Liver (tissue), 9 donors: Measurements from ENCODE around the gene PSMG2. TPM values are rescaled to one million over a fixed set of nuclear protein-coding genes. Genes with fewer than 3 reads are reported as not detected.

Experiments
- DNase-seq: peaks from one replicate; pipeline ENCODE4 v3.0.0-alpha.2; 2017; ENCODE audit warnings: low spot score
- H3K27ac ChIP-seq, 2 donors: one replicate each; pipeline ENCODE4 v1.7.0; 2013; ENCODE audit warnings: inconsistent platforms in 2 of 2, low read length in 2 of 2, control low read depth in 1 of 2, low read depth in 1 of 2, mild to moderate bottlenecking in 1 of 2
- H3K27me3 ChIP-seq, 4 donors: one replicate each; pipeline versions ENCODE4 v1.6.1 to v1.7.0; 2013; ENCODE audit warnings: low read length in 3 of 4, inconsistent platforms in 1 of 4, mild to moderate bottlenecking in 1 of 4, moderate library complexity in 1 of 4; ENCODE audit not compliant: control insufficient read depth in 4 of 4, insufficient read depth in 4 of 4
- H3K36me3 ChIP-seq, 4 donors: one replicate each; pipeline versions ENCODE4 v1.6.1 to v1.7.0; 2013; ENCODE audit warnings: low read length in 3 of 4, mild to moderate bottlenecking in 3 of 4, low read depth in 1 of 4, moderate library complexity in 1 of 4; ENCODE audit not compliant: control insufficient read depth in 4 of 4, insufficient read depth in 3 of 4
- H3K4me1 ChIP-seq, 4 donors: one replicate each; pipeline versions ENCODE4 v1.6.1 to v1.7.0; 2013; ENCODE audit warnings: low read length in 3 of 4, mild to moderate bottlenecking in 3 of 4, moderate library complexity in 1 of 4; ENCODE audit not compliant: control insufficient read depth in 4 of 4, insufficient read depth in 4 of 4
- H3K4me3 ChIP-seq, 3 donors: one replicate each; pipeline versions ENCODE4 v1.6.1 to v1.7.0; 2013; ENCODE audit warnings: low read length in 3 of 3, control low read depth in 1 of 3, low read depth in 1 of 3, mild to moderate bottlenecking in 1 of 3
- H3K9ac ChIP-seq, 2 donors: one replicate each; pipeline ENCODE4 v1.7.0; 2013; ENCODE audit warnings: low read length in 2 of 2, mild to moderate bottlenecking in 2 of 2, moderate library complexity in 2 of 2, control low read depth in 1 of 2, low read depth in 1 of 2
- H3K9me3 ChIP-seq, 4 donors: one replicate each; pipeline versions ENCODE4 v1.6.1 to v1.7.0; 2013; ENCODE audit warnings: low read length in 3 of 4; ENCODE audit not compliant: control insufficient read depth in 4 of 4
- EGR1 ChIP-seq, 2 donors: IDR thresholded peaks; 2 replicates each; pipeline ENCODE4 v1.6.1; 2016 to 2018; ENCODE audit warnings: antibody characterized with exemption in 2 of 2, low read depth in 2 of 2
- FOXA1 ChIP-seq: IDR thresholded peaks from 2 replicates; pipeline ENCODE4 v1.6.1; 2016; ENCODE audit warnings: antibody characterized with exemption
- FOXA2 ChIP-seq: IDR thresholded peaks from 2 replicates; pipeline ENCODE4 v1.6.1; 2016; ENCODE audit warnings: antibody characterized with exemption
- GABPA ChIP-seq, 2 donors: IDR thresholded peaks in 1 of 2; conservative IDR thresholded peaks in 1 of 2; 2 replicates each; pipeline ENCODE4 v1.6.1; 2016; ENCODE audit warnings: antibody characterized with exemption in 2 of 2, mild to moderate bottlenecking in 1 of 2, moderate library complexity in 1 of 2
- HNF4A ChIP-seq, 2 donors: conservative IDR thresholded peaks; 2 replicates each; pipeline ENCODE4 v1.6.1; 2016; ENCODE audit warnings: antibody characterized with exemption in 2 of 2, mild to moderate bottlenecking in 2 of 2
- HNF4G ChIP-seq: IDR thresholded peaks from 2 replicates; pipeline ENCODE4 v1.6.1; 2016; ENCODE audit warnings: antibody characterized with exemption
- JUND ChIP-seq, 2 donors: IDR thresholded peaks; 2 replicates each; pipeline ENCODE4 v1.6.1; 2016; ENCODE audit warnings: antibody characterized with exemption in 2 of 2
- NR2F2 ChIP-seq: IDR thresholded peaks from 2 replicates; pipeline ENCODE4 v1.6.1; 2016; ENCODE audit warnings: antibody characterized with exemption
- RAD21 ChIP-seq, 2 donors: IDR thresholded peaks; 2 replicates each; pipeline ENCODE4 v1.6.1; 2016; ENCODE audit warnings: antibody characterized with exemption in 2 of 2, mild to moderate bottlenecking in 2 of 2
- RXRA ChIP-seq, 2 donors: IDR thresholded peaks; 2 replicates each; pipeline ENCODE4 v1.6.1; 2017 to 2018; ENCODE audit warnings: antibody characterized with exemption in 2 of 2, mild to moderate bottlenecking in 1 of 2
- SP1 ChIP-seq: IDR thresholded peaks from 2 replicates; pipeline ENCODE4 v1.6.1; 2018; ENCODE audit warnings: antibody characterized with exemption, mild to moderate bottlenecking
- TAF1 ChIP-seq: conservative IDR thresholded peaks from 2 replicates; pipeline ENCODE4 v1.6.1; 2016; ENCODE audit warnings: antibody characterized with exemption, mild to moderate bottlenecking
- YY1 ChIP-seq: IDR thresholded peaks from 2 replicates; pipeline ENCODE4 v1.6.1; 2016; ENCODE audit warnings: antibody characterized with exemption, mild to moderate bottlenecking
- WGBS: extraction: QIAGEN DNeasy Blood & Tissue Kit; methylation state at CpG from one replicate; pipeline ENCODE4 v1.1.7; 2013; 5-methylcytosine and 5-hydroxymethylcytosine counted together
- polyA plus RNA-seq, 2 donors: library from polyadenylated mRNA; stranded (reverse) in 1 of 2; unstranded in 1 of 2; fragments of 200-250 nt in 1 of 2; fragments of >200 nt in 1 of 2; fragmentation: Nextera tagmentation in 1 of 2; extraction: Ambion mirVana in 1 of 2; gene quantifications; one replicate each; pipeline versions ENCODE4 v1.2.1 to v1.2.3, GENCODE V29; 2013 to 2015
- total RNA-seq, 2 donors: library from RNA; depleted of rRNA; stranded (reverse); fragments of >200 nt; gene quantifications; one replicate each; pipeline ENCODE4 v1.2.3, GENCODE V29; 2014
- TF ChIP-seq, protein P1 (sequence below): IDR thresholded peaks from 2 replicates; pipeline ENCODE4 v1.6.1; 2016; ENCODE audit warnings: antibody characterized with exemption, mild to moderate bottlenecking
- TF ChIP-seq, protein P2 (sequence below): fragments of 150-350 bp; IDR thresholded peaks from 2 replicates; pipeline ENCODE4 v1.5.1; 2017; ENCODE audit warnings: improper control_type of control experiment, low read depth, low read length; ENCODE audit not compliant: missing input control
- TF ChIP-seq, protein P3 (sequence below): IDR thresholded peaks from 2 replicates; pipeline ENCODE4 v1.6.1; 2016; ENCODE audit warnings: antibody characterized with exemption
- TF ChIP-seq, protein P4 (sequence below): IDR thresholded peaks from 2 replicates; pipeline ENCODE4 v1.6.1; 2016; ENCODE audit warnings: antibody characterized with exemption
- TF ChIP-seq, protein P5 (sequence below): IDR thresholded peaks from 2 replicates; pipeline ENCODE4 v1.6.1; 2016; ENCODE audit warnings: antibody characterized with exemption
- donor health status: healthy.
- donor health status: healthy.
- donor health status: healthy.
- donor health status: healthy.
- donor health status: healthy.

The PSMG2 gene
- total and polyA plus RNA-seq, 4 donors, result 24.2 to 48.0 (median 36.6) TPM

DNA sequence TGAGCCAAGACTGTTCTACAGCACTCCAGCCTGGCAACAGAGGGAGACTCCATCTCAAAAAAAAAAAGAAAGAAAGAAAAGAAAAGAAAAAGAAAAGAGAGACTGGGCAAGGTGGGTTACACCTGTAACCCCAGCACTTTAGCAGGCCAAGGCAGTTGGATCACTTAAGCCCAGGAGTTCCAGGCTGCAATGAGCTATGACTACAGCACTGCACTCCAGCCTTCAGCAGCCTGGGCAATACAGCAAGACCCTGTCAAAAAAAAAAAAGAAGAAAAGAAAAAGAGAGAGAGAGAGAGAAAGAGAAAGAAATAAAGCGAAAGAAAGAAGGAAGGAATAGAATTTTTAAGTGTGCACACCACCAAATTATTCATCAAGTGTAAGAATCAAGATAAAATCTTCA is 47.9 kb upstream of the PSMG2 start:
- H3K27me3 ChIP-seq, result no peaks in the 10 kb centered on the region
- H3K9ac ChIP-seq, result no peak overlapping the region
- H3K4me3 ChIP-seq, result no peak overlapping the region
- no peak for DNase-seq
- WGBS, result 95% methylated on average over 1 of the region's 1 CpG
- no peak overlapping the region for H3K27ac ChIP-seq
- H3K4me1 ChIP-seq, result peaks cover 2 to 10% (median 6%) of the 10 kb centered on the region in 4 donors
- no peaks in the 10 kb centered on the region for H3K36me3 ChIP-seq
- no peaks in the 10 kb centered on the region for H3K9me3 ChIP-seq
- TF ChIP-seq, protein P1, sequence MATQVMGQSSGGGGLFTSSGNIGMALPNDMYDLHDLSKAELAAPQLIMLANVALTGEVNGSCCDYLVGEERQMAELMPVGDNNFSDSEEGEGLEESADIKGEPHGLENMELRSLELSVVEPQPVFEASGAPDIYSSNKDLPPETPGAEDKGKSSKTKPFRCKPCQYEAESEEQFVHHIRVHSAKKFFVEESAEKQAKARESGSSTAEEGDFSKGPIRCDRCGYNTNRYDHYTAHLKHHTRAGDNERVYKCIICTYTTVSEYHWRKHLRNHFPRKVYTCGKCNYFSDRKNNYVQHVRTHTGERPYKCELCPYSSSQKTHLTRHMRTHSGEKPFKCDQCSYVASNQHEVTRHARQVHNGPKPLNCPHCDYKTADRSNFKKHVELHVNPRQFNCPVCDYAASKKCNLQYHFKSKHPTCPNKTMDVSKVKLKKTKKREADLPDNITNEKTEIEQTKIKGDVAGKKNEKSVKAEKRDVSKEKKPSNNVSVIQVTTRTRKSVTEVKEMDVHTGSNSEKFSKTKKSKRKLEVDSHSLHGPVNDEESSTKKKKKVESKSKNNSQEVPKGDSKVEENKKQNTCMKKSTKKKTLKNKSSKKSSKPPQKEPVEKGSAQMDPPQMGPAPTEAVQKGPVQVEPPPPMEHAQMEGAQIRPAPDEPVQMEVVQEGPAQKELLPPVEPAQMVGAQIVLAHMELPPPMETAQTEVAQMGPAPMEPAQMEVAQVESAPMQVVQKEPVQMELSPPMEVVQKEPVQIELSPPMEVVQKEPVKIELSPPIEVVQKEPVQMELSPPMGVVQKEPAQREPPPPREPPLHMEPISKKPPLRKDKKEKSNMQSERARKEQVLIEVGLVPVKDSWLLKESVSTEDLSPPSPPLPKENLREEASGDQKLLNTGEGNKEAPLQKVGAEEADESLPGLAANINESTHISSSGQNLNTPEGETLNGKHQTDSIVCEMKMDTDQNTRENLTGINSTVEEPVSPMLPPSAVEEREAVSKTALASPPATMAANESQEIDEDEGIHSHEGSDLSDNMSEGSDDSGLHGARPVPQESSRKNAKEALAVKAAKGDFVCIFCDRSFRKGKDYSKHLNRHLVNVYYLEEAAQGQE, result no peak
- no peak for TF ChIP-seq EGR1 (IDR thresholded peaks at IDR 0.05; ENCODE audit: low read depth in 2 of 2)
- no peak for TF ChIP-seq FOXA1
- TF ChIP-seq, protein P2, sequence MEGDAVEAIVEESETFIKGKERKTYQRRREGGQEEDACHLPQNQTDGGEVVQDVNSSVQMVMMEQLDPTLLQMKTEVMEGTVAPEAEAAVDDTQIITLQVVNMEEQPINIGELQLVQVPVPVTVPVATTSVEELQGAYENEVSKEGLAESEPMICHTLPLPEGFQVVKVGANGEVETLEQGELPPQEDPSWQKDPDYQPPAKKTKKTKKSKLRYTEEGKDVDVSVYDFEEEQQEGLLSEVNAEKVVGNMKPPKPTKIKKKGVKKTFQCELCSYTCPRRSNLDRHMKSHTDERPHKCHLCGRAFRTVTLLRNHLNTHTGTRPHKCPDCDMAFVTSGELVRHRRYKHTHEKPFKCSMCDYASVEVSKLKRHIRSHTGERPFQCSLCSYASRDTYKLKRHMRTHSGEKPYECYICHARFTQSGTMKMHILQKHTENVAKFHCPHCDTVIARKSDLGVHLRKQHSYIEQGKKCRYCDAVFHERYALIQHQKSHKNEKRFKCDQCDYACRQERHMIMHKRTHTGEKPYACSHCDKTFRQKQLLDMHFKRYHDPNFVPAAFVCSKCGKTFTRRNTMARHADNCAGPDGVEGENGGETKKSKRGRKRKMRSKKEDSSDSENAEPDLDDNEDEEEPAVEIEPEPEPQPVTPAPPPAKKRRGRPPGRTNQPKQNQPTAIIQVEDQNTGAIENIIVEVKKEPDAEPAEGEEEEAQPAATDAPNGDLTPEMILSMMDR, result no peak
- no peak for TF ChIP-seq GABPA (IDR thresholded peaks at IDR 0.05 in 1 of 2, conservative IDR thresholded peaks at IDR 0.05 in 1 of 2)
- TF ChIP-seq, protein P3, sequence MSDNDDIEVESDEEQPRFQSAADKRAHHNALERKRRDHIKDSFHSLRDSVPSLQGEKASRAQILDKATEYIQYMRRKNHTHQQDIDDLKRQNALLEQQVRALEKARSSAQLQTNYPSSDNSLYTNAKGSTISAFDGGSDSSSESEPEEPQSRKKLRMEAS, result no peak
- TF ChIP-seq JUND (IDR thresholded peaks at IDR 0.05), result no peak
- TF ChIP-seq, protein P4, sequence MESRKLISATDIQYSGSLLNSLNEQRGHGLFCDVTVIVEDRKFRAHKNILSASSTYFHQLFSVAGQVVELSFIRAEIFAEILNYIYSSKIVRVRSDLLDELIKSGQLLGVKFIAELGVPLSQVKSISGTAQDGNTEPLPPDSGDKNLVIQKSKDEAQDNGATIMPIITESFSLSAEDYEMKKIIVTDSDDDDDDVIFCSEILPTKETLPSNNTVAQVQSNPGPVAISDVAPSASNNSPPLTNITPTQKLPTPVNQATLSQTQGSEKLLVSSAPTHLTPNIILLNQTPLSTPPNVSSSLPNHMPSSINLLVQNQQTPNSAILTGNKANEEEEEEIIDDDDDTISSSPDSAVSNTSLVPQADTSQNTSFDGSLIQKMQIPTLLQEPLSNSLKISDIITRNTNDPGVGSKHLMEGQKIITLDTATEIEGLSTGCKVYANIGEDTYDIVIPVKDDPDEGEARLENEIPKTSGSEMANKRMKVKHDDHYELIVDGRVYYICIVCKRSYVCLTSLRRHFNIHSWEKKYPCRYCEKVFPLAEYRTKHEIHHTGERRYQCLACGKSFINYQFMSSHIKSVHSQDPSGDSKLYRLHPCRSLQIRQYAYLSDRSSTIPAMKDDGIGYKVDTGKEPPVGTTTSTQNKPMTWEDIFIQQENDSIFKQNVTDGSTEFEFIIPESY, result no peak
- TF ChIP-seq RAD21 (IDR thresholded peaks at IDR 0.05), result no peak
- TF ChIP-seq HNF4A (conservative IDR thresholded peaks at IDR 0.05), result no peak
- no peak for TF ChIP-seq RXRA (IDR thresholded peaks at IDR 0.05)
- no peak for TF ChIP-seq YY1
- TF ChIP-seq, protein P5, sequence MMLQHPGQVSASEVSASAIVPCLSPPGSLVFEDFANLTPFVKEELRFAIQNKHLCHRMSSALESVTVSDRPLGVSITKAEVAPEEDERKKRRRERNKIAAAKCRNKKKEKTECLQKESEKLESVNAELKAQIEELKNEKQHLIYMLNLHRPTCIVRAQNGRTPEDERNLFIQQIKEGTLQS, result no peak
- TF ChIP-seq HNF4G, result no peak
- no peak for TF ChIP-seq SP1
- TF ChIP-seq FOXA2, result no peak
- no peak for TF ChIP-seq NR2F2
- no peak for TF ChIP-seq TAF1
